Aorta (tissue), 5 donors: ENCODE data around the gene ABCC4. TPM values are rescaled to one million over a fixed set of nuclear protein-coding genes. Genes with fewer than 3 reads are reported as not detected.
"Not testable (repeated sequence)": the region's sequence is repeated elsewhere in the genome, so short reads cannot be mapped to it uniquely, and the experiment has no call there.

Experiments
- ATAC-seq: fragments of 200-7000 bp; cut with Tn5 transposase; one replicate; pipeline ENCODE4 v1.9.1; 2022; ENCODE audit warnings: moderate library complexity; ENCODE audit not compliant: low FRiP score
- DNase-seq, 2 donors: peaks; one replicate each; pipeline ENCODE4 v3.0.0-alpha.2; 2020
- H3K27ac ChIP-seq, 2 donors: one replicate each; pipeline ENCODE4 v1.5.1; 2013; ENCODE audit warnings: low read length in 2 of 2, mild to moderate bottlenecking in 2 of 2, moderate library complexity in 2 of 2, control low read depth in 1 of 2, inconsistent platforms in 1 of 2, low read depth in 1 of 2
- H3K27me3 ChIP-seq, 2 donors: one replicate each; pipeline ENCODE4 v1.6.1; 2013; ENCODE audit warnings: control low read depth in 1 of 2, low read length in 1 of 2, mild to moderate bottlenecking in 1 of 2, moderate library complexity in 1 of 2; ENCODE audit not compliant: insufficient read depth in 2 of 2, control insufficient read depth in 1 of 2
- H3K36me3 ChIP-seq, 2 donors: one replicate each; pipeline ENCODE4 v1.6.1; 2013; ENCODE audit warnings: control low read depth in 1 of 2, low read length in 1 of 2, mild to moderate bottlenecking in 1 of 2; ENCODE audit not compliant: insufficient read depth in 2 of 2, control insufficient read depth in 1 of 2
- H3K4me1 ChIP-seq, 2 donors: one replicate each; pipeline ENCODE4 v1.6.1; 2013; ENCODE audit warnings: low read length in 2 of 2, control low read depth in 1 of 2, mild to moderate bottlenecking in 1 of 2, moderate library complexity in 1 of 2; ENCODE audit not compliant: insufficient read depth in 2 of 2, control insufficient read depth in 1 of 2
- H3K4me3 ChIP-seq, 2 donors: one replicate each; pipeline ENCODE4 v1.5.1; 2013; ENCODE audit warnings: low read length in 2 of 2, control low read depth in 1 of 2, mild to moderate bottlenecking in 1 of 2
- H3K9me3 ChIP-seq: one replicate; pipeline ENCODE4 v1.6.1; 2013; ENCODE audit warnings: mild to moderate bottlenecking, low read length; ENCODE audit not compliant: control insufficient read depth
- WGBS, 2 donors: extraction: QIAGEN DNeasy Blood & Tissue Kit; methylation state at CpG; one replicate each; pipeline ENCODE4 v1.1.7; 2013; 5-methylcytosine and 5-hydroxymethylcytosine counted together
- intact Hi-C, 2 donors: fragments of 100-400 bp; cut with DNase I; formaldehyde crosslinking; loops; one replicate each; pipeline versions ENCODE4 v1.14.2 to v1.15.0; 2022
- polyA plus RNA-seq, 2 donors: library from polyadenylated mRNA; stranded (reverse); fragments of 200-250 nt; gene quantifications; one replicate each; pipeline ENCODE4 v1.2.3, GENCODE V29; 2013
- total RNA-seq, 2 donors: library from RNA; stranded (reverse); fragmentation: NEBNext Ultra II Directional; extraction: Animal tissue kit (Norgen Biotek cat#: 25700); gene quantifications; one replicate each; pipeline ENCODE4 v1.2.1, GENCODE V29; 2021
- donor health status: healthy with polysubstance abuse.
- donor health status: Bipolar disorder and iron deficiency.
- donor health status: DM: no; HTN: no; CAD: no.
- donor health status: DM: no; HTN: no; CAD: no.
- donor health status: DM: yes; HTN: yes; CAD: no.

ABCC4 gene
- total and polyA plus RNA-seq, 4 donors = 0.38 to 18.6 (median 5.9) TPM

DNA sequence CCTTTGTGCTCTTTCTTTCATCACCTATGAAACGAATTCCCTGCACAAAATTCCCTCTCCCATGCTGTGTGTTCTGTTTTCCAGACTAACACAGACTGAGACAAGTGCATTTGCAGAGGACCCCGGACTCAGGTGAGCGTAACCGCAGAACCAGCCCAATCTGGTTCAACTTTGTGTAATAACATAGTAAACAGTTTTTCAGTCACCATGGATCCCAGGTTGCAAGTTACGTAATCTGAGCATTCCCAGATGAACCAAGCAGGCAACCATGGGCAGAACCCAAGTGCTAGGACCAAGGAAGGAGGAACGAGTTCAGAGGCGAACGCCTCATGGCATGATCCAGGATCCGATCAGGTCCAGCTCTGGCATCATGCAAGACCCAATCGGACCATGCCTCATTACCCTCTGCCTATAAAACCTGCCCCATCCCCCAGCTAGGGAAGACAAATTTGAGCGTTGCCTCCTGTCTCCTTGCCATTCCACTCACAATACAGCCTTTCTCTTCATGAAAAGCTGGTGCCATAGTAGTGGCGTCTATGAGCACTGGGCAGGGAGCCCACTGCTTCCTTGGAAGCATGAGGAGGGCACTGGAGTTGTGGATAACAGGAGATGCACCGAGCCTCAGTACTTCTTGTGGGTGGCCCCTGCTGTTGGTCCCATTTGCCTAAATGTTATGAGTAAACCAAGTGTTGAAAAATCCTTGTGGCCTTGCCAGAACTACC lies 107.6 kb downstream of the ABCC4 start:
- intact Hi-C loops = loop anchor here (5.0 kb wide), 3 partner anchors 104 to 284 kb away; no protein-coding TSS in a partner anchor
- Histone ChIP-seq H3K4me1 (no peaks in the 10 kb centered on the region), H3K4me3 (no peak overlapping the region), H3K9me3 (no peaks in the 10 kb centered on the region), H3K27ac (no peak overlapping the region), H3K36me3 (no peaks in the 10 kb centered on the region), H3K27me3 (no peaks in the 10 kb centered on the region)
- DNase-seq (no peak), ATAC-seq (no peak)
- 87 to 90% methylated on average over 13 of the region's 13 CpGs for WGBS, 2 donors

GRCh38 chr13:95192998-95193397 lies 108.3 kb downstream of the ABCC4 start:
- intact Hi-C loops = loop anchor here (5.0 kb wide), 3 partner anchors 104 to 284 kb away; no protein-coding TSS in a partner anchor
- no peaks in the 10 kb centered on the region for H3K9me3 ChIP-seq

DNA sequence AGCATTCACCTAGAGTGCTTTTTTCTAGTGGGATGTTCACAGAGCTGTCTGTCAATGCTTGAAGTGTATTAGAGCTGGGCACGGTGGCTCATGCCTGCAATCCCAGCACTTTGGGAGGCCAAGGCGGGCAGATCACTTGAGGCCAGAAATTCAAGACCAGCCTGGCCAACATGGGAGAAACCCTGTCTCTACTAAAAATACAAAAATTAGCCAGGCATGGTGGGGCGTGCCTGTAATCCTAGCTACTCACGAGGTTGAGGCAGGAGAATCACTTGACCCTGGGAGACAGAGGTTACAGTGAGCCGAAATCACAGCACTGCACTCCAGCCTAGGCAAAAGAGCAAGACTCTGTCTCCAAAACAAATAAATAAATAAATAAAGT lies 108.7 kb downstream of the ABCC4 start:
- H3K27me3 ChIP-seq, DNase-seq, ATAC-seq, H3K36me3 ChIP-seq, H3K4me3 ChIP-seq, H3K9me3 ChIP-seq, H3K27ac ChIP-seq, H3K4me1 ChIP-seq: not testable (repeated sequence)
- intact Hi-C loops = loop anchor here (5.0 kb wide), 3 partner anchors 105 to 285 kb away; no protein-coding TSS in a partner anchor
- WGBS, 2 donors = 86 to 89% methylated on average over 5 of the region's 5 CpGs

More at GRCh38 chr13:95192998-95193397, 108.3 kb downstream of the ABCC4 start:
- no peaks in the 10 kb centered on the region for H3K36me3 ChIP-seq
- 72 to 77% methylated on average over 7 of the region's 7 CpGs for WGBS, 2 donors
- no peaks in the 10 kb centered on the region for H3K27me3 ChIP-seq
- no peak overlapping the region for H3K4me3 ChIP-seq
- no peak for ATAC-seq
- no peak for DNase-seq
- H3K27ac ChIP-seq = no peak overlapping the region
- no peaks in the 10 kb centered on the region for H3K4me1 ChIP-seq

- no peaks in the 10 kb centered on the region for H3K36me3 ChIP-seq
- no peaks in the 10 kb centered on the region for H3K27me3 ChIP-seq
- 67 to 70% methylated on average over 9 of the region's 9 CpGs for WGBS, 2 donors
- peak; percentile 81 to 90 for DNase-seq
- no peak overlapping the region for H3K27ac ChIP-seq
- H3K4me3 ChIP-seq = no peak overlapping the region
- ATAC-seq = peak; percentile 86
- H3K9me3 ChIP-seq = no peaks in the 10 kb centered on the region
- no peaks in the 10 kb centered on the region for H3K4me1 ChIP-seq
- intact Hi-C loops = loop anchor here (1.0 to 5.0 kb wide), 5 partner anchors 105 to 285 kb away; no protein-coding TSS in a partner anchor
Observed at GRCh38 chr13:95191821-95192563, 109.3 kb downstream of the ABCC4 start.

GRCh38 chr13:95188128-95188527 lies 113.1 kb downstream of the ABCC4 start:
- intact Hi-C loops = no loop called here
- WGBS, 2 donors = 80 to 83% methylated on average over 7 of the region's 7 CpGs

DNA sequence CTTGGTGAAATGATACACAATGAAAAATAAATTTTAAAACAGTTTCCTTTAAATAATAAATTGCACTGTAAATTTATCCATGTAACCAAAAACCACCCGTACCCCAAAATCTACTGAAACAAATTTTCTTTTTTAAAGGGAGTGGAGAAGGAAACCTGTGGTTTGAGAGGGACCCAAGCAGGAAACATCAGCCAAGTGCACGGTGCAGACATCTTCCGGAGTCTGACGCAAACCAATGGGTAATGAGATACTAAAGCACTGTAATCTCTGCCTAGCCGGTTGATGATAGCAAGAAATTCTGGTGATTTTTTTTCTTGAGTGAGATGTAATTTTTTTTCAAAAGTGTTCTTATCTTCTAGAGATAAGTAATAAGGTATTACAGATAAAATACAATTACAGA lies 115.4 kb downstream of the ABCC4 start:
- no peaks in the 10 kb centered on the region for H3K27me3 ChIP-seq
- H3K4me3 ChIP-seq = no peak overlapping the region
- WGBS, 2 donors = 75 to 84% methylated on average over 5 of the region's 5 CpGs
- no peaks in the 10 kb centered on the region for H3K4me1 ChIP-seq
- intact Hi-C loops = no loop called here
- no peak for ATAC-seq
- no peaks in the 10 kb centered on the region for H3K9me3 ChIP-seq
- H3K36me3 ChIP-seq = no peaks in the 10 kb centered on the region
- no peak overlapping the region for H3K27ac ChIP-seq
- no peak for DNase-seq

More at GRCh38 chr13:95188128-95188527, 113.1 kb downstream of the ABCC4 start:
- Histone ChIP-seq H3K27me3 (no peaks in the 10 kb centered on the region), H3K4me1 (no peaks in the 10 kb centered on the region), H3K36me3 (no peaks in the 10 kb centered on the region), H3K9me3 (no peaks in the 10 kb centered on the region), H3K27ac (no peak overlapping the region), H3K4me3 (no peak overlapping the region)
- ATAC-seq (no peak), DNase-seq (no peak)

- intact Hi-C loops = no loop called here
- H3K27me3 ChIP-seq = no peaks in the 10 kb centered on the region
- H3K36me3 ChIP-seq = no peaks in the 10 kb centered on the region
- H3K27ac ChIP-seq = no peak overlapping the region
- no peak for ATAC-seq
- DNase-seq = no peak
- H3K9me3 ChIP-seq = no peaks in the 10 kb centered on the region
- WGBS, 2 donors = 93% methylated on average over 3 of the region's 3 CpGs
- no peak overlapping the region for H3K4me3 ChIP-seq
- H3K4me1 ChIP-seq = no peaks in the 10 kb centered on the region
Observed at GRCh38 chr13:95185311-95185710, 115.9 kb downstream of the ABCC4 start.

DNA sequence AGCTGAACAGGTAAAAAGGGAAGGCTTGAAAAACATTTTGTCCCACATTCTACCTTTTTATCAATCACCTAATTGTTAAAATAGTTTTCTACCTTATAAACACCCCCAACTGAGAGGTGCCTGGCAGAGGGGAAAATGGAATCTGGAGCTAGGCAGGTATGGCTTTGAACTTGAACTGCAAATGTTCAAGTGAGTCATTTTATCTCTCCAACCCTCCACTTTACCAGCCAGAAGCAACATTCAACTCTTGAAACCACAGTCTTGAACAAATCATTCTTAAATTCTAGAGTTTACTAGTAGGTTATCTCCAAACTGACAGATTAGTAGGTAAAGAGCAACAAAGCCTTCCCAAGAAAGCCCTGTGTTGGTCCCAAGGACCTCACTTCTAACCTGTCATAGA lies 116.9 kb downstream of the ABCC4 start:
- H3K27me3 ChIP-seq = no peaks in the 10 kb centered on the region
- intact Hi-C loops = no loop called here
- no peak overlapping the region for H3K27ac ChIP-seq
- no peaks in the 10 kb centered on the region for H3K9me3 ChIP-seq
- no peak overlapping the region for H3K4me3 ChIP-seq
- DNase-seq = no peak
- no peaks in the 10 kb centered on the region for H3K4me1 ChIP-seq
- no peaks in the 10 kb centered on the region for H3K36me3 ChIP-seq
- ATAC-seq = no peak
